Neural progenitor cell (in vitro differentiated cells): ENCODE results near the gene LSM3. TPM values are rescaled to one million over a fixed set of nuclear protein-coding genes. Genes with fewer than 3 reads are reported as not detected.

Source experiments
- DNase-seq: peaks from one replicate; pipeline ENCODE4 v3.0.0-alpha.2; 2016; ENCODE audit warnings: low spot score
- H2AFZ ChIP-seq: fragments of 200-600 bp; sonication (generic); replicated peaks from 2 replicates; pipeline ENCODE4 v1.6.1; 2016; ENCODE audit warnings: antibody characterized with exemption
- H3F3A ChIP-seq: fragments of 200-600 bp; sonication (generic); 2 replicates; pipeline ENCODE4 v1.6.1; 2016; ENCODE audit warnings: antibody characterized with exemption, low read depth
- H3K27ac ChIP-seq: fragments of 200-600 bp; sonication (generic); 2 replicates; pipeline ENCODE4 v1.5.1; 2016; ENCODE audit warnings: mild to moderate bottlenecking
- H3K27me3 ChIP-seq: fragments of 200-600 bp; sonication (generic); 2 replicates; pipeline ENCODE4 v1.6.1; 2016; ENCODE audit warnings: mild to moderate bottlenecking, moderate library complexity
- H3K36me3 ChIP-seq: fragments of 200-600 bp; sonication (generic); 2 replicates; pipeline ENCODE4 v1.5.1; 2016
- H3K4me1 ChIP-seq: fragments of 200-600 bp; sonication (generic); 2 replicates; pipeline ENCODE4 v1.6.1; 2016; ENCODE audit warnings: mixed run types
- H3K4me2 ChIP-seq: fragments of 200-600 bp; sonication (generic); 2 replicates; pipeline ENCODE4 v1.6.1; 2016
- H3K4me3 ChIP-seq: fragments of 200-600 bp; sonication (generic); 2 replicates; pipeline ENCODE4 v1.5.1; 2016
- H3K79me2 ChIP-seq: fragments of 200-600 bp; sonication (generic); 2 replicates; pipeline ENCODE4 v1.6.1; 2016; ENCODE audit warnings: low read depth
- H3K9ac ChIP-seq: fragments of 200-600 bp; sonication (generic); 2 replicates; pipeline ENCODE4 v1.6.1; 2016
- H3K9me3 ChIP-seq: fragments of 200-600 bp; sonication (generic); 2 replicates; pipeline ENCODE4 v1.5.1; 2016; ENCODE audit warnings: low read depth
- H4K20me1 ChIP-seq: fragments of 200-600 bp; sonication (generic); 2 replicates; pipeline ENCODE4 v1.6.1; 2016; ENCODE audit warnings: low read depth
- H3K27ac Mint-ChIP-seq: 3 replicates; pipeline ENCODE4 v1.8.0; 2021; ENCODE audit warnings: mixed read lengths
- H3K27me3 Mint-ChIP-seq: 2 replicates; pipeline ENCODE4 v1.8.0; 2022; ENCODE audit warnings: low read depth, mild to moderate bottlenecking, inconsistent platforms, moderate library complexity, mixed read lengths; ENCODE audit not compliant: insufficient read depth
- H3K36me3 Mint-ChIP-seq: 3 replicates; pipeline ENCODE4 v1.8.0; 2021; ENCODE audit warnings: mixed read lengths
- H3K4me1 Mint-ChIP-seq: 3 replicates; pipeline ENCODE4 v1.8.0; 2021; ENCODE audit warnings: mixed read lengths
- H3K4me3 Mint-ChIP-seq: 3 replicates; pipeline ENCODE4 v1.8.0; 2021; ENCODE audit warnings: mild to moderate bottlenecking, moderate library complexity, mixed read lengths
- H3K9me3 Mint-ChIP-seq: 3 replicates; pipeline ENCODE4 v1.8.0; 2020; ENCODE audit warnings: mixed read lengths
- CTCF ChIP-seq: fragments of 200-600 bp; sonication (generic); IDR thresholded peaks from 2 replicates; pipeline ENCODE4 v1.5.1; 2017; ENCODE audit warnings: antibody characterized with exemption, mild to moderate bottlenecking
- EZH2 ChIP-seq: fragments of 200-600 bp; sonication (generic); IDR thresholded peaks from 2 replicates; pipeline ENCODE4 v1.6.1; 2017; ENCODE audit warnings: antibody characterized with exemption, mild to moderate bottlenecking, moderate library complexity
- EZH2phosphoT487 ChIP-seq: fragments of 200-600 bp; sonication (generic); IDR thresholded peaks from 2 replicates; pipeline ENCODE4 v1.6.1; 2017; ENCODE audit warnings: antibody characterized with exemption
- total RNA-seq: library from RNA; depleted of rRNA; stranded (reverse); fragments of >200 nt; gene quantifications from 2 replicates; pipeline ENCODE4 v1.2.3, GENCODE V29; 2015; ENCODE audit warnings: low replicate concordance

The LSM3 gene
- total RNA-seq, 1 donor from 2014 or later: 36.2 TPM

DNA sequence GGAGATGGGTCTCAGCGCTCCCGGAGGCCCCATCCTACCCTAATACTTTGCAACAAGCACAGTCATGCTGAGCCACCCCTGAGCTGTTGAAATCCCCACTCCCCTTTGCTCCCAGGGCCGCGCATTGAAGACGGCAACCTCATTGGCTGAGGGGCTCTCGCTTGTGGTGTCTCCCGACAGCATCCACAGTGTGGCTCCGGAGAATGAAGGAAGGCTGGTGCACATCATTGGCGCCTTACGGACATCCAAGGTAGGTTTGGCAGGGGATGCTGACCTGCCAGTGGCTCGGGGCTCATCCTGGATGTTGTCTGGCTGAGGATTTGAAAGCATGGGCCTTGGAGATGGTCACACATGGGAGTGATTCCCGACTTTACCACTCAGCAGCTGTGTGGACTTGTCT lies 47.9 kb upstream of the LSM3 start:
- H4K20me1 ChIP-seq: peaks cover 16% of the 10 kb centered on the region

DNA sequence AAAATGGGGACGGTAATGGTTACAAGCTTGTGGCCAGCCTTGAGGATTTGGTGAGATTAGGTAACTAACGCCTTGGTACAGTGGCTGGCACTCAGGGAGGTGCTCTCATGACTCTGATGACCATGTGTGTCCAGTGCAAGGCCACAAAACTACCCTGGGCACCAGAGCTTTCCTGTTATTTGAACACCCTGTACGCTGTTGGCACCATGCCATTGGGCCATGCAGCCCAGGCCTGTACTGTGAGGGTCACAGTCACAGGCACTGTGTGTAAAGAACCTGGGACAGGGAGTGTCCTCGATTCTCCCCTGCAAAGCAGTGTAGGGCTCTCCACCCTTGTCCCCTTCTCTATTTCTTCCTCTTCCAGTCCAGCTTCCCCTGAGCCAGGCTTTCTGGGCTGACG lies 47.5 kb upstream of the LSM3 start:
- H3K36me3 Mint-ChIP-seq: peaks cover 43% of the 10 kb centered on the region

More for the DNA sequence above, 47.9 kb upstream of the LSM3 start:
- Histone ChIP-seq H3K4me1 (no peaks in the 10 kb centered on the region), H3K4me3 (no peak overlapping the region), H3K36me3 (no peaks in the 10 kb centered on the region), H3F3A (peaks cover 4% of the 10 kb centered on the region), H3K27me3 (no peaks in the 10 kb centered on the region), H3K9ac (no peak overlapping the region), H3K4me2 (no peak overlapping the region), H3K79me2 (peaks cover 27% of the 10 kb centered on the region), H2AFZ (no peak overlapping the region), H3K9me3 (no peaks in the 10 kb centered on the region), H3K27ac (no peak overlapping the region)
- H3K4me1 Mint-ChIP-seq: peaks cover 10% of the 10 kb centered on the region
- H3K4me3 Mint-ChIP-seq: no peak overlapping the region
- no peak for DNase-seq
- TF ChIP-seq EZH2 (no peak), EZH2phosphoT487 (no peak), CTCF (no peak)
- peaks cover 39% of the 10 kb centered on the region for H3K36me3 Mint-ChIP-seq
- no peaks in the 10 kb centered on the region for H3K9me3 Mint-ChIP-seq
- H3K27ac Mint-ChIP-seq: no peak overlapping the region
- H3K27me3 Mint-ChIP-seq: no peaks in the 10 kb centered on the region

GRCh38 chr3:14132120-14132519 lies 46.5 kb upstream of the LSM3 start:
- no peak overlapping the region for H2AFZ ChIP-seq
- H3K27me3 ChIP-seq: no peaks in the 10 kb centered on the region
- no peaks in the 10 kb centered on the region for H3K9me3 Mint-ChIP-seq
- H3K36me3 ChIP-seq: no peaks in the 10 kb centered on the region
- H4K20me1 ChIP-seq: peaks cover 2% of the 10 kb centered on the region
- H3K9ac ChIP-seq: no peak overlapping the region
- H3K4me1 Mint-ChIP-seq: no peaks in the 10 kb centered on the region
- no peaks in the 10 kb centered on the region for H3K4me1 ChIP-seq
- TF ChIP-seq EZH2phosphoT487 (no peak), EZH2 (no peak), CTCF (no peak)
- peaks cover 14% of the 10 kb centered on the region for H3K79me2 ChIP-seq
- H3K27ac ChIP-seq: no peak overlapping the region
- no peaks in the 10 kb centered on the region for H3F3A ChIP-seq
- no peak overlapping the region for H3K4me2 ChIP-seq
- DNase-seq: no peak
- H3K27ac Mint-ChIP-seq: no peak overlapping the region
- H3K36me3 Mint-ChIP-seq: peaks cover 46% of the 10 kb centered on the region
- H3K4me3 Mint-ChIP-seq: peak overlapping the region; percentile 48
- H3K4me3 ChIP-seq: no peak overlapping the region
- H3K27me3 Mint-ChIP-seq: no peaks in the 10 kb centered on the region
- no peaks in the 10 kb centered on the region for H3K9me3 ChIP-seq

More for the DNA sequence above, 47.5 kb upstream of the LSM3 start:
- H3K4me3 Mint-ChIP-seq: no peak overlapping the region
- H3K4me3 ChIP-seq: no peak overlapping the region
- H3K9me3 Mint-ChIP-seq: no peaks in the 10 kb centered on the region
- H3K27me3 Mint-ChIP-seq: no peaks in the 10 kb centered on the region
- H2AFZ ChIP-seq: no peak overlapping the region
- H3K4me2 ChIP-seq: no peak overlapping the region
- no peak overlapping the region for H3K27ac Mint-ChIP-seq
- H3K9ac ChIP-seq: no peak overlapping the region
- H3K27ac ChIP-seq: no peak overlapping the region
- H3K36me3 ChIP-seq: no peaks in the 10 kb centered on the region
- H4K20me1 ChIP-seq: peaks cover 12% of the 10 kb centered on the region
- no peaks in the 10 kb centered on the region for H3K27me3 ChIP-seq
- peaks cover 23% of the 10 kb centered on the region for H3K79me2 ChIP-seq
- H3F3A ChIP-seq: no peaks in the 10 kb centered on the region
- DNase-seq: no peak
- peaks cover 6% of the 10 kb centered on the region for H3K4me1 Mint-ChIP-seq
- no peaks in the 10 kb centered on the region for H3K4me1 ChIP-seq
- TF ChIP-seq EZH2phosphoT487: no peak
- no peak for TF ChIP-seq CTCF
- no peak for TF ChIP-seq EZH2
- no peaks in the 10 kb centered on the region for H3K9me3 ChIP-seq
